Mucosa of gallbladder (tissue), 1 donor: ENCODE data around the gene INPP5A. TPM values are rescaled to one million over a fixed set of nuclear protein-coding genes. Genes with fewer than 3 reads are reported as not detected.
"Not testable (repeated sequence)": the region's sequence is repeated elsewhere in the genome, so short reads cannot be mapped to it uniquely, and the experiment has no call there.

Experiments
- DNase-seq: peaks from one replicate; pipeline ENCODE4 v3.0.0-alpha.2; 2020; ENCODE audit warnings: low spot score
- total RNA-seq: library from RNA; stranded (reverse); gene quantifications from one replicate; pipeline ENCODE4 v1.2.1, GENCODE V29; 2021
- donor health status: DM: no; HTN: no; CAD: no.

Gene INPP5A
- total RNA-seq, 1 donor from 2014 or later, result 44.4 TPM

DNA sequence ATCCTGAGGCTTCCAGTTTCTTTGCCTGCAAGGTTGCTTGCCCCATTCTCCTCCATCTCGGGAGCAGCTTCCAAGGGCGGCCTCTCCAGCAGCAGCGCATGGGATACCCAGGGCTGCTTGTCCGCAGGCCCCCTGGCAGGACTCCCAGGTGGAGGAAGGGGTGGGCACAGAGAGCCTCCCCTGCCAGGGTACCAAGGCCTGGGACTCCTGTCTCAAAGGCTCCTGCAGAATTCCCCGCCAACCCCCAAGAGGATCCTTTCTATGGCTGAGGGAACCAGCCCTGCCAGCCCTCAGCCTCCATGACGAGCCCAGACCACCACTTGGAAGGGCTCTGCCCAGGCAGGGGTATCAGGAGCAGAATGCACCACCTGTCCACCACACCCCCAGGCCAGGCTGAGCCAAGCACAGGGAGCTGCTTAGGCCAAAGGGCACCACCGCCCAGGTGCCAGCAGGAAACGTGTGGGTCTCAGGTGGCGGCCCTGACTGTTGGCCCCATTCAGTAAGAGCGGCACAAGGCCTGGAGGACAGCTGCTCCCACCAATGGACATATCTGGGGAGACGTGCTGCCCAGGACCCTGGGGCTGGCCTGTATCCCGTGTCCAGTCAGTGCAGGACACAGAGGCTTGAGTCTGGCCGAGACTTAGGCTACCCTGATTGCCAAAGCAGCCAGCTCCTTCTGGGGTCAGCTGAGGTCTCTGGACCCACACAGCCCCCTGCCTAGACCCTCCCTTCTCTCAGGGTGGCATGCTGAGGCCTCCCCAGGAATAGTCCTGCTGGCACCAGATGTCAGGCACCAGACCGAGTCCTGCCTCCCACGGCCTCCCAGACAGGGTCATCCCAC, 33.8 kb upstream of the INPP5A start:
- DNase-seq, result no peak

DNA sequence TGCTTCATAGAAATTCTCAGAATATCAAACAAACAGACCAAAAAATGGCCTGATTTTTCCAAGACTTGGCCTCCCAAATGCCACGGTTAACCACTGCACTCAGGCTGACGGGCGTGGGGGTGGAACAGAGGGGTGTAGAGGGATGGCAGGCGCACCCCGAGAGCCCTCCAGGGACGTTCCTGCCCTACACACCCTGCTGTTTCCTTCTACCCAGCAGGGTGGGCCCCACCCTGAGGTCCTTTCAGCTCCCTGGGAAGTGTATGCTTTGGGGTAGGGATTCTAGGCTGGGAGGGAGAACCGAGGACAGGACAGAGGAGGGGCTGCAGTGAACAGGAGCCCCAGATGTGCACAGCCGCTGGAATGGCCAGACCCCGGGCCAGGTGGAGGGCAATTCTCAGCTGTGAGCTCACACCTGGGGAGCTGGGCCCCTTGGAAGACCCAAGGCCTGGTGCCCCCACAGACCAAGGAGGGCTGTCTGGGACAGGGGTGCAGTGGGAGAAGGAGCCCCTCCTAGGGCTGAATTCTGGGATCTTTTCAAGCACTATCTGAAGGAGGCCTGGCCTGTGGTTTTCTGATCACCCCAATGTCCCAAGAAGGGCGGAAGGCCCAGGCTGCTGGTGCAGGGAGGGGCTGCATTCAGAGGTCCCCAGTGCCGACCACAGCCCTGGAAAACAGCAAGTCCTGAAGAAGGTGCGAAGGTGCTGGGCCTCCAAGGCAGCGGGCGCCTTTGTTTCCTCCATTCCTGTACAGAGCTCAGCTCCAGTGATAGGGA, 32.9 kb upstream of the INPP5A start:
- DNase-seq, result no peak

DNA sequence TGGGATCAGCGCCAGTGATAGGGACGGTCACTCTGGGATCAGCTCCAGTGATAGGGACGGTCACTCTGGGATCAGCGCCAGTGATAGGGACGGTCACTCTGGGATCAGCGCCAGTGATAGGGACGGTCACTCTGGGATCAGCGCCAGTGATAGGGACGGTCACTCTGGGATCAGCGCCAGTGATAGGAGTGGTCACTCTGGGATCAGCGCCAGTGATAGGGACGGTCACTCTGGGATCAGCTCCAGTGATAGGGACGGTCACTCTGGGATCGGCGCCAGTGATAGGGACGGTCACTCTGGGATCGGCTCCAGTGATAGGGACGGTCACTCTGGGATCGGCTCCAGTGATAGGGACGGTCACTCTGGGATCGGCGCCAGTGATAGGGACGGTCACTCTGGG, 32.0 kb upstream of the INPP5A start:
- not testable (repeated sequence) for DNase-seq

DNA sequence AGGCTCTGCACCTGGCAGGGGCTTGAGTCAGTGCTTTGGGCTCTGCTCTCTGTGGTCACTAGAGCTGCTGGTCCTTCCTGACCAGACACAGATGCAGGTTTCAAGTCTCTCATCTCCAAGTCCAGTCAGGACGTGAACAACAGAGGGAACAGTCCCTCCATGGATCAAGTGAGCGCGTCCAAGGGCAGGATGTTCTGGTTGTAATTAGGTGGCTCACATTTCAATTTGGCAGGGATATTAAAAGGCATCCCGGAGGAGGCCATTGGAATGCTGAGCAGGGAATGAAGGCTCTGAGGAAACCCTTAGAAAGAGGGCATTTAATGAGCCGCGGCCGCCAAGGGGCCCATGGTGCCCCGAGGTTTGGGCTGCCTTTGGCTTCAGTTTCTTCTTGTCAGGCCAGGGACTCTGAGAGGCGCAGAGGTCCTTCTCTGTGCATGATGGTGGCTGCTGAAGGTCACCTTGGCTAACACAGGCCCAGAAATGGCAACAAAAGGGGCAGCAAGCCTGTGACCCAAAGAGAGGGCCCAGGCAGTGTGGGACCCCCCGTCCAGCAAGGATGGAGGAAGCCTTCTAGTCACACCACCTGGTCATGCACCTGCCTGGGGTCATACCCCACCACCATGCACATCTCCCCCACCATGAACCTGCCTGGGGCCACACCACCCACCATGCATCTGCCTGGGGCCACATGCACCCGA, 30.7 kb upstream of the INPP5A start:
- DNase-seq, result no peak

DNA sequence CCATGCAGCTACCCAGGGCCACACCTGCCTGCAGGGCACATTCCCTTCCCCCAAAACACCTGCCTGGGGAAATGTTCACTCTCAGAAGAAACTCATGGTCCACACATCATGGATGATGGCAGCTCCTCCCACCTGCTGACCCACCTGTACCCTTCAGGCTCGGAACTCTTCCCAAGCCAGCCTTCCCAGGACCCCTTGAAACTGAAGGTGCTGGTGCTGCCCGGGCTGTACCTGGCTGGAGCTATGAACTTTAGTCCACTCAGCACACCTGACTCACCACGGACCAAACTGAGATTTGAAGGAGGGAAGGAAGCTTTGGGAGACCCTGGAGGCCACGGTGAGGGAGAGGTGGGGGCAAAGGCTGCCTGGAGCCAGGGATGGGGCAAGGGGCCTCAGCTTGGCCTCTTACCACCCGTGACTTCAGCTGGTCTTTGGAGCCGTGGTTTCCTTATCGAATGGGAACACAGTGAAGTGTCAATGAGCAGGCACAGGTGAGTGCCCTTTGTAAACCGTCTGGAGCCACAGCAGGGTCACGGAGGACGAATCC, 30.1 kb upstream of the INPP5A start:
- no peak for DNase-seq

DNA sequence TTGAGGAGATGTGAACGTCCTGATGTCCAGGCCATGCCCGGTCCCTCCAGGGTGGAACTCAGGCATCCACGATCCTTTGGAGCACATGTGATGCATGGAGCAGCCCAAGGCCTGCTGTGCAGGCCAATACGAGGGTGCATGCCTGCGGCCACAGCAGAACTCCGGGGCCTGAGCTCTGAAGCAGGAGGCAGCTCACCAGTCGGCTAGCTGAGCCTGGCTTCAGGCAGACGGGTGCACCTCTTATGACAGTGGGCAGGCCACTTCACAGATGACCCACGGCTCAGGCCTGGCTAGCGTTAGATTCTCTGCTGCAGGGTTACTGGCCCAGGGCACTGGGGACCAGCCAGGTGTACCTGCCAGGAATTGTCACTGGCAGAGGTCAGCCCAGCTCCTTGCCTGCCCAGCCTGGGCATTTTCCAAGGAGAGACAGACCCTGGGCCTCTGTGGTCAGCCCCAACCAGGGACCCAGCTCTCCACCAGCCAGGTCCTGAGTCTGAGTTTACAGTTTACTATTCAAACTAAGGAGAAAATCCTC, 29.6 kb upstream of the INPP5A start:
- no peak for DNase-seq

DNA sequence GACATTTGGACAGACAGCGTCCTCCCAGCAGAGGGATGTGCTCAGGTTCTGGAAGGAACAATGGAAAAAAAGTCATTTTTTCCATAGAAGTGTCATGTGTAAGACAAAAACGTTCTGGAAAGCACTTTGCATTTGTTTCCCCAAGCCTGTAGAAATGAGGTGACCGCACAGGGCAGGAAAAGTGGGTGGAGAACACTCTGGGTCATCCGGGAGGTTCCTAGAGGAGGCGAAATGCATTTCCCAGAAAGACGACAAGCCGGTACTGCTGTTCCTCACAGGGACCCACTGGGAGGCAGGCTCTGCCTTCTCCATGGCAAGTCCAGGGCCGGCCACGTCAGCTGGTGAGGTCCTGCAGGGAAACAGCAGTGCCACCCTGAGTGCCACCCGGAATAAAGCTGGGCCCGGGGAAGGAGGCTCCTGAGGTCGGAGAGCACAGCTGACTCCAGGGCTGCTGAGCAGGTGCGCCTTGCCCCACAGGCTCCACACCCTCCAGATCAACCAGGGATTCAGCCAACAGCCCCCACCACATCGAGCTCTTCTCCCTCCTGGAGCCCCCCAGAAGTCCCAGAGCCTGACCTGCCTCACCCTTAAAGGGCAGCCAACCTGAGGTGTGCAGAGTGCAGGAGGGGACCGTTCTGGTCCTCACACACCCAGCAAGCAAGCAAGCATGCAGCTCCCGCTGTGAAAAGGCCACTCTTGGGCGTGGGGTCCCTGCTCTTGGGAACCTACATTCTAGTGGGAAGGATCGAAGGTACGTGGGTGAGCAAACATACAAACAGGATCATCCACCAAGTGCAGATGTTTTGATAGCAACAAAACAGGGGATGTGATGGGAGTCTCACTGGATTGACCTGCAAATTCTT, 28.8 kb upstream of the INPP5A start:
- no peak for DNase-seq

DNA sequence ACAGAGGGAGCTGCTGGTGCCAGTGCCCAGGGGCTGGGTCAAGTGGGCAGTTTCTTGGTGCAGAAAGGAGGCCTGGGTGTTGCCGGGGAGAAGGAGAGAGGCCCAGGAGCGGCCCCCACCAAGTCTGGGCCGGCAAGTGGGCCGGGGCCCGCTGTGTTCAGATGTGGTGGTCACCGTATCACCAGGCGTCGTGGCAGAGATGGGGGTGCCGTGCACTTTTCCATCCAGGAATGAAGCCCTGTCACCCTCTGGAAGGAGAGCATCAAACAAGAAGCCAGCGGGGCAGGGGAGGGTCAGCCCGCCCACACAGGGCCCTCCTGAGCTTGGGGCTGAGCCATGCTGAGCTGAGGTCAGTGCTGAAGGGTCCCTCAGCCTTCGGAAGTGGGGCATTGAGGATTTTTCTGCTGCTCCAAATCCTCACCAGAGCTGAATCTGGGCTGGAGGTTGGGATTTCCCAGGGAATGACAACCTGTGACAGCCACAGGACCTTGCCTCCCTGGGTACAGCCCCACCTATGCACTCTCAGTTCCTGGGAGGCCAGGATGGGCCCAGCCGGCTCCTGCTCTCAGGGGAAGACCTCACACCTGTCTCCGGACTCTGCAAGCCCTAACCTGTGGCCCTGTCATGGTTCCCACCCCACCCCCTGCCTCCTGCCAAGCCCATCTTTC, 27.9 kb upstream of the INPP5A start:
- no peak for DNase-seq

DNA sequence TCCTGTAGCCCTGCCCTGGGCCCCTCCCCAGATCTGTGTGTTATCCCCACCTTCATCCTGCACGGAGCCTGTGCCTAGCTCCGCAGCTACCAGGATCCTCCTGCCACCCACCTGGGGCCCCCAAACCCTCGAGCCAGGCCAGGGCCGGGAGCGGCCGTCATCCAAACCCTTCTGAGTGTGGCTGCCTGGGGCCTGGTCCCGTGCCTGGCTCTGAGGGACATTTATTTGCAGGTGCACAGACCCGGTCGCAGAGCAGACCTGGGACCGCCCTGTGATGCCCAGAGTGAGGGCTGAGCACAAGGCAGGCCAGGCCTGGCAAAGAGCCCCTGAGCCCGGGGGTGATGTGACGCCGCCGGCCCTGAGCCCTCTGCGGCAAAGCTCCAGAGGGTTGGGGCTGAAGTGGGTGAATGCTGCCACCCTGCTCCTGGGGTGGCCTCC, 27.4 kb upstream of the INPP5A start:
- DNase-seq, result no peak

DNA sequence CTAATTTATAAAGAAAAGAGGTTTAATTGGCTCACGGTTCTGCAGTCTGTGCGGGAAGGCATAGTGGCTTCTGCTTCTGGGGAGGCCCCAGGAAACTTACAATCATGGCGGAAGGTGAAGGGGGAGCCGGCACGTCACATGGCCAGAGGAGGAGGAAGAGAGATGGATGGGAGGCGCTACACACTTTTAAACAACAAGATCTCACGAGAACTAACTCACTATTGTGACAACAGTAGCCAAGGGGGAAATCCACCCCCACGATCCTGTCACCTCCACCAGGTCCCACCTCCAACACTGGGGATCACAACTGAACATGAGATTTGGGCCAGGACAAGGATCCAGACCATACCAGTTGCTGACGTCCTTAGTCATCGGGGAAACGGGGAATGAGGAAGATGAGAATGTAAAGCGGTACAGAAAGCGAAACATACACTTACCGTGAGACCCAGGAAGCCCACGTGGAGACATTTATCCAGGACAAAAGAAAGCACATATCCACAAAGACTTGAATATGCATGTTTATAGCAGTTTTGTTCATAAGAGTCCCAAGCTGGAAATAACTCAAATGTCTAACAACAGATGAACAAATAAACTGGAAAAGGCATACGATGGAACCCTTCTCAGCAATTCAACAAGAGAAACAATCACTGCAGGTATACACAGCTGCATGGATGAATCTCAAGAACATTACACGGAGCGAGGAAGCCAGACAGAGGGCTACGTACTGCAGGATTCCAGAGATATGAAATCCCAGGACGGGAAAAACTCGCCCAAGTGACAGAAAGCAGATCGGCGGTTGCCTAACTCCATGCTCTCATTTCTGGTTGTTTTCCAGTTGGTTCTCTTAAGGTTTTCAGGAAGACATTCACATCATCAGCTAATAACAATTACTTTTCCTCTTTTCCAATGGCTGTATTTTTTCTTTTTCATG, 26.2 kb upstream of the INPP5A start:
- DNase-seq, result peak; percentile 69

DNA sequence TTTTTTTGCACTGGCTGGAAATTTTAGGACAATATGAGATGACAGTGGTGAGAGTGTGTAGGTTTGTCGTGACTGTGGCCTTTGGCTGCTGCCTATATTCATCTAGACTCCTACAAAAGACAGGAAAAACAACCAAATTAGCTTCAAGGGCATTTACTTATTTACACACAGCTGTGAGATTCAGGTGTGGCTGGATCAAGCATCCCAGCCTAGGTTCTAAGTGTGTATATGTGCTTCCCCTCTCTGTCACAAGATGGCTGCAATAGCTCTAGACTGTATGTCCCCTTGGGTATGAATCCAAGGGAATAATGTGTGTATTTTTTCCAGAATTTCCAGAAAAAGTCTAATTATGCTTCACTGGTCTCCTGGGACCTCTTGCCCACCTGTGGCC, 25.5 kb upstream of the INPP5A start:
- no peak for DNase-seq

DNA sequence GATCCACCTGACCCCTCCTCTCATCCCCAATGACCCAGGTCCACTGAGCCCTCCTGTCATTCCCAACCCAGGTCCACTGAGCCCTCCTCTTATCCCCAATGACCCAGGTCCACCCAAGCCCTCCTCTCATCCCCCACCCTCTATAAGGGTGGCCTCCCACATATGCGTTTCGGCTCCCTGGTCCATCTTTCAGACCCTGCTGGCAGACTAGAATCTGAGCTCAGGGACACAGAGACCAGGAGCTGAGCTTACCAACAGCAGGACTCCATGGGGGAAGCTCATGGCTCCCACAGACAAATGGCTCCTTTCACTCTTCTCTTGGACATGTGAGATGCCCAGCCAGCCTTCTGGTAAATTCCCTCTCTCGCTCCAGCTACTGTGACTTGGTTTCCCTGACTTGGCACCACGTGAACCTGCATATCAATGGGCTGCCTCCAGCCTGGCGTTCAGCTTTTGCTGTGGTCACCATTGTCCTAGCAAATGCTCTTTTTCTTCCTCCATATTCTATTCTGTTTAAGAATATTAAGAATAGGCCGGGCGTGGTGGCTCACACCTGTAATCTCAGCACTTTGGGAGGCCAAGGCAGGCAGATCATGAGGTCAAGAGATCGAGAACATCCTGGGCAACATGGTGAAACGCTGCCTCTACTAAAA, 24.8 kb upstream of the INPP5A start:
- DNase-seq, result no peak

DNA sequence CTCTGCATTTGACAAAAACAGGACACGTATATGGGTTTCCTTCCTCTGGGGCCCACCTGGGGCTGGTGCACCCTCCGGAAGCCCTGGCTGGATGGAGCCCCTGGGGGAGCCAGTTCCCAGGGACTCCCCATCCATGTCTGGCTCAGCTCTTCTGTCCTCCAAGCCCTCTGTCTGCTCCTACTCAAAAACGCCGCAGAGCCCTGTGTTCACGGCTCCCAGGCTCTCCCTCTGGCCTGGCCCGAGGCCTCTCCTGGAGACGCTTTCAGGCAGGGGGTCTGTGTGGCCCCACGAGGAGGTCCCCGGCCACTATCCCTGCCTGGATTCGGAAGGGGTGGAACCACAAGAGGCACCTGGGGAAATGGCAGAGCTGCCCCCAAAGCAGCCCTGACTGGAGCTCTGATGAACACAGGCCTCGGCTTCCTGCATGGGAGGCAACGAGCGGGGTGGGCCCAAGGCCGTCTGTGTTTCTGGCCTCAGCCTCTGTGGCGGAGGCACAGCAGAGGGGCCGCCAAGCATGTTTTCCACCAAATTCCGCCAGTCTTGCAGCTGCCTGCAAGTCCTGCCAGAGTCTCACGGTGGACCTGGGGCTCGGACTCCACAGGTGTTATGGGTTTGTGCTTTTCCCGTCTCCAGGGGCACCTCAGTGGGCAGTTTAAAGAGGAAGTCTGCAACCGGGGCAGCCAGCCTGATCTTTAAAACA, 22.6 kb upstream of the INPP5A start:
- DNase-seq, result no peak

DNA sequence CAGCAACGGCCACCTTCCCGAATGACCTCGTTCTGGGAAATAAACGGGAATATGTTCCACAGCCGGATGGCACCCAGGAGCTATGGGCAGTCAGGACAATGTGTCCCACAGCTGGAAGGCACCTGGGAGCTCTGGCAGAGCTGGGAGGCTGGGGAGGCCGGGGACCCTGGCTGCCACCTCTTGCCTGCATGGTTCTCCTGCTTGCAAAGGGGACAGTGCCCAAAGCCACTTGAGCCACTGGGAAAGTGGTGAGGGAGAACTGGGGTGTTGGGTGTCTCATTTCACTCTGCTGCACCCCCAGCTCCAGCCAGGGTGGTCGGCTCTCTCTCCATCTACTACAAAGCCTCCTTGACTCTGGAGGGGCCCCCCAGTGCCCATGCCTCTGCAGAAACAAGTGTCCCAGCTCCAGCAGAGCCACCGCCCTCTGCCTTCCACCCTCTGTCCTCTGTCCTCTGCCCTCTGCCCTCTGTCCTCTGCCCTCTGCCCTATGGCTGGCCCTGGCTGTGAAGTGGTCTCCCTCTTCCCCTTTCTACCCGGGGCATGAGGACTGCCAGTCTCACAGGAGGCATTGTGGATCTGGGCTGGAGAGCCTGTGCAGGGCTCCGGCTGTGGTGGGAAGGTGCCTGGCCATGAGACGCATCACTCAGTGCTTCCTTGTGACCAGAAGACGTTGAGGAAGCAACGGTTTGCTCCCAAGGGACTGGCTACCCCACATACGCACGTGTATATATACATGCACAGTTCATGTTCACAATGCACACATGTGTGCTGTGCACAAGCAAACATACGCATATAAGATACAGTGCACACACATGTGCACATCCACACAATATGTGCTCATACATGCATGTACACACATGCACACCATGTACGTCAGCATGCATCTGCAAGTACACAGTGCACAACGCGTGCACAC, 21.5 kb upstream of the INPP5A start:
- DNase-seq, result no peak

DNA sequence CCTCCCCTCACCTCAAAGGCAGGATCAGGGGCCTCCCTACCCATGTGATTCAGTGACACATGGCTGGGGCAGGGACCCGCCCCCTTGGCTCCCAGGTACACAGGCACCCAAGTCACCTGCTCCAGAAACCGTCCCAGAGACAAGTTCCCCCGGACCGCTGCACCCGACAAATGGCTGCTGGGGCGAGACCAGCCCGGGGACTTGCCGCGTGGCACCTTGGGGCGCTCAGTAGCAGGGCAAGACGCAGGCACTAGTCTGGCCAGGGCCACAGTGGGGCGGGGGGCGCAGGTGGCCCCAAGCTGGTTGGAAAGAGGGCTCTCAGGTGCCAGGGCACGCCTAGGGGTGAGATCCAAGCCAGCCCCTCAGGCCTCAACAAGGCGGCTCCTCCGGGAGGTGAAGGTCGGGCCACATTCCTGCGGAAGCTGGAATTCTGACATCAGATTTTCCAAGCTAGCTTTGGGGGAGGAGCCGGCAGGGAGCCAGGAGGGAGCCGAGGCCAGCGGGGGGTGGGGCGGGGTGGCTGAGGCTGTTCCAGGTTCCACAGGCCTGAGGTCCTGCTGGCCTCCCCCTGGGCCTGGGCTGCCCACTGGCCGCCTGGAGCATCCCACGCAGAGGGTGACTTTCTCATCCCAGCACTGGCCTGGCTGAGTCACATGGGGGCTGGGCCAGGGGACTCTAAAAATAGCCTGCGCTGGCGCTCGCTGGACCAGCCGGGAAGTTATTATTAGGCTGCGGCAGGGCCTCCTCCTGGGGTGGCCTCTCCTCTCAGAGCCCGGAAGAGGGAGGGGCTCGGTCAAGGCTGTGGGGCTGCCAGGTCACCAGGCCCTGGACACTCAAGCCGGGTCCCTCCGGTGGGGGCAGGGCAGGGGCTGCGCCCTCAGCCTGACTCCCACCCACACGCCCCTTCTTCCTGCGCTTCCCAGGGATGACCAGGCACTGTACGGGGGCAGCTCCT, 20.5 kb upstream of the INPP5A start:
- peak; percentile 86 for DNase-seq
